Neuron (in vitro differentiated cells): ENCODE measurements around the gene SLX9.
"Not testable (repeated sequence)": the region's sequence is repeated elsewhere in the genome, so short reads cannot be mapped to it uniquely, and the experiment has no call there.

Experiments
- H2AFZ ChIP-seq: one replicate; pipeline ENCODE4 v1.6.1; 2013; ENCODE audit warnings: low read depth, mild to moderate bottlenecking, inconsistent platforms, low read length, moderate library complexity
- H3K27me3 ChIP-seq: one replicate; pipeline ENCODE4 v1.6.1; 2013; ENCODE audit warnings: low read length; ENCODE audit not compliant: insufficient read depth
- H3K36me3 ChIP-seq: one replicate; pipeline ENCODE4 v1.6.1; 2013; ENCODE audit warnings: low read length; ENCODE audit not compliant: insufficient read depth
- H3K4me1 ChIP-seq: one replicate; pipeline ENCODE4 v1.6.1; 2013; ENCODE audit warnings: low read length; ENCODE audit not compliant: insufficient read depth
- H3K4me3 ChIP-seq: 2 replicates; pipeline ENCODE4 v1.5.1; 2013; ENCODE audit warnings: mild to moderate bottlenecking, low read length, moderate library complexity
- H3K9me3 ChIP-seq: one replicate; pipeline ENCODE4 v1.6.1; 2013; ENCODE audit warnings: low read length

The SLX9 gene

GRCh38 chr21:45024516-45024915 is 84.7 kb downstream of the SLX9 start:
- peaks cover 25% of the 10 kb centered on the region for H3K4me1 ChIP-seq
- H3K27me3 ChIP-seq = peaks cover 20% of the 10 kb centered on the region
- H2AFZ ChIP-seq, H3K4me3 ChIP-seq, H3K36me3 ChIP-seq, H3K9me3 ChIP-seq: not testable (repeated sequence)

- Histone ChIP-seq H3K36me3 (no peaks in the 10 kb centered on the region), H3K4me3 (no peak overlapping the region), H3K4me1 (peaks cover 36% of the 10 kb centered on the region), H2AFZ (no peak overlapping the region), H3K27me3 (peaks cover 25% of the 10 kb centered on the region), H3K9me3 (peaks cover 3% of the 10 kb centered on the region)
Measured at GRCh38 chr21:45026066-45026745, 86.4 kb downstream of the SLX9 start.
